Measurements from ENCODE around the gene FOLH1.
"Not testable (repeated sequence)": the region's sequence is repeated elsewhere in the genome, so short reads cannot be mapped to it uniquely, and the experiment has no call there.

The FOLH1 gene

DNA sequence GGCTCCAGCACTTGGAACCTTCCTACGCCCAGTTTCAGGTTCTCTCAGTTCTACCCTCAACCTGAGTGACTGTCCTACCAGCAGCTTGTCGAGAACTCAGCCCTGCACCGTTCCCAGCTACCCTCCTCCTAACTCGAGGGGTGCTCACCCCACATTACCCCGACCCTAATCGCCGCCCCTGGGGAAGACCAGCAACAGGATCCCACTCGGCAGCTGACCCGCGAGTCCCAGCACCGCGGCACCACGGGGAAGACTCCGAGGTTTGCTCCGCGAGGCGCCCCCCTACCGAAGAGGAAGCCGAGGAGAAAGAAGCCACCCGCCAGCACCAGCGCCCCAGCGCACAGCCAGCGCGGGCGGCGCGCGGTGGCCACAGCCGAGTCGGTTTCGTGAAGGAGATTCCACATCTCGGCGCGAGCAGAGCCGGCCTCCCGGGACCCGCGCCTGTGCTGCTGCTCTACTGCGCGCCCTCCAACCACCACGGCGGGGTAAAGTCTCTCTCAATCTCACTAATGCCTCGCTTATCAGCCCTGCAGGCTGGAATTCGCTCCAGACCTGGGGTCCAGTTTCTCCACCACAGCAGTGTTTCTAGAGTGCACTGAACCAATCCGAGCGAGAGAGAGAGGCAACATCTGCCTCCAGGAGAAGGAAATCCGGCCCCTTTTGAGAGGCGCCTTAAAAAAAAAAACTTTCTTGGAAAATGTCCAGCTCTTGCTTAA lies at the start of gene FOLH1:
Gene FOLH1 (minus strand): TSS at position 597 of the 716 bp plus-strand sequence. CDS start 193 bp downstream, at position 404.
- no peak for DNase-seq (ENCODE audit: low spot score)

DNA sequence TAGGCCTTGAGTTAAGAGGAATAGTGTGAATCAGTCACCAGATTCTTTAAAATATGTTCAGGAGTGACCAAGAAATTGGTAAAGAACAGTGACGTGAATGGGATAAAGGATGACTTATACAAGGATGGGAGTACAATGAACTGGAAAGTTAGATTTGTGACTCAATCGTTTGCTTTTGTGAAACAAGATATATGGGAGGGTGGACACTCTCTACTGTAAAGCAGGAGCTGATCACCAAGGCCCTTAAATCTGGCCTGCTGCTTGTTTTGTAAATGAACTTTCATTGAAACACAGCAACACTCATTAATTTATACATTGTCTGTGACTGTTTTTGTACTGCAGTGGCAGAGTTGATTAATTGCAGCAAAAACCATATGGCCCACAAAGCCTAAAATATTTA lies 46.7 kb upstream of the FOLH1 start:
- DNase-seq (ENCODE audit: low spot score), result not testable (repeated sequence)

DNA sequence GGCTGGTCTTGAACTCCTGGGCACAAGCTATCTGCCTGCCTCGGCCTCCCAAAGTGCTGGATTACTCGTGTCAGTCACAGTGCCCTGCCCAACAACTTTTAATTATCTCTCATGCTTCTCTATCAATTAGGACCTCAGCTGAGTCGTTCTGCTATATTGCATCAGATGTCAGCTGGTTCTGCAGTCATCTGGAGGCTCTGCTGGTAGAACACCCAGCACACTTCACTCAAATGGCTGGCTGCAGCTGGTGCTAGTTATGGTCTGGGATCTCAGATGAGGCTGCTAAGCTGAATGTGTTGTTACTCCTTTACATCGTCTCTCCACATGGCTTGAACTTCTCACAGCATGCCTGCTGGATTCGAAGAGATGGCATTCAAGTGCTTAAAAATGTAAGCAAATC lies 42.8 kb upstream of the FOLH1 start:
- not testable (repeated sequence) for DNase-seq (ENCODE audit: low spot score)

DNA sequence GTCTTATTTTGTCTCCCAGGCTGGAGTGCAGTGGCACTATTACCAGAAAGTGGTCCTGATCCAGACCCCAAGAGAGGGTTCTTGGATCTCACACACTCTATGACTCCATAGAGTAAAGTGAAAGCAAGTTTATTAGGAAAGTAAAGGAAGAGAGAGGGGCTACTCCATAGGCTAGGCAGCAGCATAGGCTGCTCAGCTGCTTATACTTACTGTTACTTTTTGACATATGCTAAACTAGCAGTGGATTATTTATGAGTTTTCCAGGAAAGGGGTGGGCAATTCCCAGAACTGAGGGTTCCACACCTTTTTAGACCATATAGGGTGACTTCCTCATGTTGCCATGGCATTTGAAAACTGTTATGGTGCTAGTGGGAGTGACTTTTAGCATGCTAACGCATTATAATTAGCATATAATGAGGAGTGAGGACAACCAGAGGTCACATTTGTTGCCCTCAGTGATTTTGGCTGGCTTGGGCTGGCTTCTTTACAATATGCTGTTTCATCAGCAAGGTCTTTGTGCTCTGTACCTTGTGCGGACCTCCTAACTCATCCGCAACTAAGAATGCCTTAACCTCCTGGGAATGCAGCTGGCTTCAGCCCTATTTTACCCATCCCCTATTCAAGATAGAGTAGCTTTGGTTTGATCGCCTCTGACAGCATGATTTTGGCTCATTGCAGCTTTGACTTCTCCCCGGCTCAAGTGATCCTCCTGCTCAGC lies 42.2 kb upstream of the FOLH1 start:
- DNase-seq (ENCODE audit: low spot score), result not testable (repeated sequence)

DNA sequence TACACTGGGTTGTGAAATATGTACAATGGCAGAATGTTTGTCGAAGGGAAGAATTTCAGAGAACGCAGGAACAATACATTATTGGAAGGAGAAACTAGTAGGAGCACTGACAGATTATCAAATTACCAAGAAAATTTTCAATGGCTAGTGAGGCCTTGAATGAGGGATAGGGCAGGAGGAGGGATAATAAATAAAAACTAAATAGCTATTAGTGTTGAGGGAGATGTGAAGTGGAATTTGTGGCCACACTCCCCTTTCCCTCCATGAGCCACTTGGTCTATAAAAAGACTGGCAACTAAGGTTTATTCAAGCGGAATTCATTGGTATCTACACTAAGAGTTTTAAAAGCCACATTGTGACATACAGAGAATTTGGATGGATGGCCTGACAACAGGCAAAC lies 41.0 kb upstream of the FOLH1 start:
- not testable (repeated sequence) for DNase-seq (ENCODE audit: low spot score)

DNA sequence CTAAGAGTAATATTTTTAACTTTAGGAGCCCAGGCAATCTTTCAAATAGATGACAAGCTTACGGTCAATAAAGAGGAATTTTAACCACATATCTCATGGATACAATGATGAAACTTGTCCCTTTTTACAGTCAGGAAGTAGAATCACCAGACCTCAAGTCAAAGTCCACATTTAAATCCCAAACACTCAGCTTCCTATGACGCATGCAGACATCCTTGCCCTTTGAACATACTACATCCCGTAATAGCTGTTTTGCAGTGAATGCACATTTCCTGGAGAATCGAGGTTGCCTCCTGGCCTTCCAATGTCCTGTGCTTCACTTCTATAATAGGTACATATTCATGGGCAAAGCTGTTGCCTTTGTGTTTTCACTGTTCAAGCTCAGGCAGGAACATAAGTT lies 25.3 kb upstream of the FOLH1 start:
- not testable (repeated sequence) for DNase-seq (ENCODE audit: low spot score)

DNA sequence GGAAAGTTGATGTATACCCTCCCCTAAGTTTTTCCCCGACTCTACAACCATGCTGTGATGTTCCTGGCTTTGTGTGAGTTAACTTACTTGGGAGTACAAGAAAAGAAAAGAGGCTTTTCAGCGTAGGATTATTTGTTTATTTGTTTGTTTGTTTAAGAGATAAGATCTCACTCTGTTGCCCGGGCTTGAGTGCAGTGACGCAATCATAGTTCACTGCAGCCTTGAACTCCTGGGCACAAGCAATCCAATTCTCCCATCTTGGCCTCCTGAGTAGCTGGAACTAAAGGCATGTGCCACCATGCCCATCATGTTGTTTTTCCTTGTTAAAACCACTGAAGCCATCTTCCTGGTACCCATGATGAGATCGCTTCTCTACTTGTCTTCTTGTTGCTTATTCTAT lies 24.6 kb upstream of the FOLH1 start:
- not testable (repeated sequence) for DNase-seq (ENCODE audit: low spot score)

DNA sequence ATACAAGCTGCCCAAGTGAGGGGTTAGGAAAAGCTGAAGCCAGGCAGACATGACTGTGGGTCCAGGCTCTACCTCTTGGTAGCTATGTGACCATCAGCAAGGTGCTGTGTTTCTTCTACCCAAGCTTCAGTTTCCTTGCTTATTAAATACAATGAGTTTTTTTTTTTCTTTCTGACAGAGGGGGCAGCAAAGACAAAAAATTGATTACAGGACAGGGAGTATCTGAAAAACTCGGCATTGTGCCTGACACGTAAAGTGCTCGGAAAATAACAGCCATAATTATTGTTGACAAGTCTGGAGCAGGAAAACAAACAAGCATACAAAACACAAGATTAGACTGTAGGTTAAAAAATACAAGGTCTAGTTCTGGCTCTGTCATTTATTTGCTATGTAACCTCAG lies 23.3 kb upstream of the FOLH1 start:
- not testable (repeated sequence) for DNase-seq (ENCODE audit: low spot score)

DNA sequence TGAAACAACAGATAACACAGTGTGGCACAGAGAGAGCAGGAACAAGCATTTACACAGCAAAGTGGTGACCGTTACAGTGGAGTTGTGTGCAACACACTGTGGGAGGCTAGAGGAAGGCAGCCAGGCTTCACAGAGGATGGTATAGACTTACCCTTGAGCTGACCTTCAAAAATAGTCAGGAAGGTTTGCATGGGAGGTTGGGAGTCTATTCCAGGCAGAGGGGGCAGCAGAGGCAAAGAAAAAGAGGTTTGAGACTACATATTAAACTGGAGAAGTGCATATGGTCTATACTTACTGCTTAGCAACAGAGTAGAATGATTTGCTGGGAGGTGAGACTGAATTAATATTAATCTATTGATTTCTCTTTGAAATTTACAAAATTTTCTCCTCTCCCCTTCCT lies 22.1 kb upstream of the FOLH1 start:
- DNase-seq (ENCODE audit: low spot score), result not testable (repeated sequence)

DNA sequence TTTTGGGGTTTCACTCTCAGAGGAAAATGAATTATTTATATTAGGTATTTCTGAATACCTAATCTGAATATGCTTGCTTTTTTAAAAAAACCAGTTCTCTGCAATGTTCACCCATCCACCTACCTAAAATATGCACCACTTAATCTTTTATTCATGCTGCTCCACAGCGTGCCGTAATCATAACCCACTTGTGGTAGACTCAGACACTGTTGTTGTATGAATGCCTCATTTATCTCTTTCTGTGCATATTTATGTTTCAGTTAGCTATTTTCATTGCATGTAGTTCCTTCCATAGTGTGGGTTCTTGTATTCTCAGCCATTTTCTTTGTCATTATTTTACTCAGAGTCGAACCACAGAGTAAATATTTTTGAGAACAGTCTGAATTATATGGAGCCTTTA lies 21.6 kb upstream of the FOLH1 start:
- DNase-seq (ENCODE audit: low spot score), result not testable (repeated sequence)

DNA sequence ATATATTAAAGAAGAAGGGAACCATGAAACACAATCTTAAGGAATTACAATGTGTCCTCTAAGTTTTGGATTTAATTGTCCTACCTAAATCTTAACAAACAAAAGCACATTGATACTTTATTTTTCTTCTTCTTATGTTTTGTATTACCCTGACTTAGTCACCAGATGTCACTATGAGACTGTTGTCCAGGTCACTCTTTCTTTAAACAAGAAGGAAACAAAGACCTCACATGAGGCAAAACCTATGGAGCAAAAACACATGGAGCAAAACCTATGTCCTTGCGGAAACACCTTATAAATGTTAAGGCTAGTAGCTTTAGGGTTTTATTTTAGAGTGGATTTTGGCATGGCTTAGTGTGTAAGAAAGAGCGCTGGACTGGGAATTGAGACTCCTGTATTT lies 20.7 kb upstream of the FOLH1 start:
- DNase-seq (ENCODE audit: low spot score), result not testable (repeated sequence)

DNA sequence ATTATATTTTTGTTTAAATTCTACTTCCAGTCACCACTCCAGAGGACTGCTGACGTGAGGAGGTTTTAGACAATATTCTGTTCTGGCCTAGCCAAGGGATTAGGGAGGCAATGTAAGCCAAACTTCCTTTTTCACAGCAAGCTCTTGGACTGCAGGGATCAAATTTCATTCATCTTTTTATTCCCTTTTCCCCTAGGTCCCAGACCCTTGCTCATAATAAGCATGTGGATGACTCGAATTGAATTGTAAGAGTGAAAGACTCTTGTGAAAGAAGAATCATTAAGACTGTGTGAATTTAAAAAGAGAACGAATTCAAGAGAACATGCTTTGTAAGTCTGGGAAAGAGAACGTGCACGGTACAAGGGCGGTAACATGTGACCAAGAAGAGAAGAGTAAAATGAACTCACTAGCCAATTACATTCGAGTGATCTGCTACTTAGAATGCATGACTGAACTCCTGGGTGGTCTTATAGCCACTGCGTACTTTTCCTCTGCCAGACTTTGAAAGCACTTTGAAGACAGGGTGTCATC lies 16.9 kb upstream of the FOLH1 start:
- DNase-seq (ENCODE audit: low spot score), result not testable (repeated sequence)

DNA sequence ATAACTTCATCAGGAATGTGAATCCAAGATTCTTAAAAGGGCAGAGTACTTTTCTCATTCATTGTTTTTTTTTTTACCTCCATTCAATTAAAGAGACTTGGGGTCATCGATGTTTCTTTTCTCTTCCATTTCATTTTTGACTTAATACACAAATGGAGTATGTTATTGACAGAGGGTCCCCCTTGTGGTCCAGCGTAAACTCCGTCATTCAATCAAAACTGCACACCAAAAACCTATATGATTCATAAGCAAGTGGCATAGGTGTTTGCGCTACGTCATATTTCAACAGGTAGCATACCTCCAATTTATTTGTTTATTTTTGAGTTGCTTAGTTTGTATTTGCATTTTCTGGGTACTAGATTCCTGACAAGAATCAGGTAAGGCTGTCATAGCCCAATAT lies 12.7 kb upstream of the FOLH1 start:
- no peak for DNase-seq (ENCODE audit: low spot score)

DNA sequence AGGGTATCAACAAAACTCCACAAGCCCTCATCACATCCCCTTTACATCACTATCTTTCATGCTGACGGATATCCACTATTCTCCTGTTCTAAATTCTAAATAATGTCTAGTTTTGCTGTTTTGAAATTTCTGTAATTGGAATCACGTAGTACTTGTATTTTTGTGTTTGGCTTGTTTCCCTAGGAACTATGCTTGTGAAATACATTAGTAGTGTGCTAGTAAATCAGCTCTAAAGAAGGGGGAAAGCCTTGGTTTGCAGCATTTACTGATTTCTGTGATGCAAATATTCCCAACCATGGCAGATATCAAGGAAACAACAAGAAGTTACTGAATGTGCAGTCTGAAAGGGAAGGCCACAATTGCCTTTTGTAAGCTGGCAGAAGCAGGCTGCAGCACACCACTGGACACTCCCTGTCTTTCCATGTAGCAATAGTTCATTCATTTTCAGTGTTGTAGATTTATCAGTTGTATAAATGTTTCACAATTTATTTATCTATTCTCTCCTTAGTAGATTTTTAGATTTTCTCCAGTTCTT lies 4.7 kb upstream of the FOLH1 start:
- DNase-seq (ENCODE audit: low spot score), result no peak

DNA sequence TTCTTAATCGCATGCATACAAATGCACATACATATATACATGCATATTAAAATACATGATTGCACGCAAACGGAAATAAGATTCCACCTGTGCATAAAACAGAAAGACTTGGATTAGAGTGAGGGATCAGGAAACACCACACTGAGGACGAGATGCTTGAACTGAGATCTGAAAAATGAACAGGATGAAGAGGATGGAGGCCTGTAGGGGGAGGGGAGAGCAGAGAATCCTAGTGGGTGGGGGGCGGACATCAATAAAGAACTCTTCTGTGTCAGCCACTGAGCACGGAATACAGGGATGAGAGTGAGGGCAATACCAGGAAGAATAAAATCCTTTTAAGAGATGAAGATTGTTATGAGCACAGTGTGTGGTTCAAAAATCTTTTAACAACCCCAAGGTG lies 1.4 kb downstream of the FOLH1 start:
- not testable (repeated sequence) for DNase-seq (ENCODE audit: low spot score)

DNA sequence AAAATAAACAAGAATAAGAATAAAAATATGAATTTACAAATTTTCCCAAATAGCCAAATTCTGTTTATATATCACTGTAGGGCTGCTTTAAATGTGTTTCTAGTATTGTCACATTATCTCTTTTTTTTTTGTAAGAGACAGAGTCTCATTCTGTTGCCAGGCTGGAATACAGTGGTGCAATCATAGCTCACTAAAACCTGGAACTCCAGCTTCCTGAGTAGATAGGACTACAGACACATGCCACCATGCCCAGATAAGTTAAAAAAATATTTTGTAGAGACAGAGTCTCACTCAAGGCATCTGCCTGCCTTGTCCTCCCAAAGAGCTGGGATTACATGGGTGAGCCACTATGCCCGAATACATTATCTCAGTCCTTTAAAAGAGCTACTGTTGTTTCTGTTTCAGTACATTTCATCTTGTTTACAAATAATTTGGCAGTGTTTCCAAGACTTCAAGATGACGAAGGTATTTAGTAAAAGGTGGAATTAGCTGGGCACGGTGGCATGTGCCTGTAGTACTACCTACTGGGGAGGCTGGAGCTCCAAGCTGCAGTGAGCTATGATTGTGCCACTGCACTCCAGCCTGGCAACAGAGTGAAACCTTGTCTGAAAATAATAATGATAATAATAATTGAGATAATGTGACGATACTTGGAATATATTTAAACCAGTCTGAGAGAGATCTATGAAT lies 6.0 kb downstream of the FOLH1 start:
- DNase-seq (ENCODE audit: low spot score), result no peak

DNA sequence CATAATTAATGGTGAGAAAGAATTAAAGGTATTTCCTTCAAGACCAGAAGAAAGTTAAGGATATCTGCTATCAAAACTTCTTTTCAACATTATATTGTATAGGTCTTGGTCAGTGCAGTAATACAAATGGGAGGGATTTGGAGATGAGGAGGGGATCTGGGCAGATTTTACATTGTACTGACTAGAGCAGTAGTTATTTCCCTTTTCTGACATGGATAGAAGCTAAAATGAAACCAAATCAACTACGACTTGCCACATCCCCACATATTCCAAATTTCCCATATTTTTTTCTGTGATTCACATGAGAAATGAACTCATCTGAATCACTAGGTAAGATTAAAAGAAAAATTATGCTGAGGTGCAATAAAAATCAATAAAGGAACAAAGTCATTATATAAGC lies 11.6 kb downstream of the FOLH1 start:
- not testable (repeated sequence) for DNase-seq (ENCODE audit: low spot score)

DNA sequence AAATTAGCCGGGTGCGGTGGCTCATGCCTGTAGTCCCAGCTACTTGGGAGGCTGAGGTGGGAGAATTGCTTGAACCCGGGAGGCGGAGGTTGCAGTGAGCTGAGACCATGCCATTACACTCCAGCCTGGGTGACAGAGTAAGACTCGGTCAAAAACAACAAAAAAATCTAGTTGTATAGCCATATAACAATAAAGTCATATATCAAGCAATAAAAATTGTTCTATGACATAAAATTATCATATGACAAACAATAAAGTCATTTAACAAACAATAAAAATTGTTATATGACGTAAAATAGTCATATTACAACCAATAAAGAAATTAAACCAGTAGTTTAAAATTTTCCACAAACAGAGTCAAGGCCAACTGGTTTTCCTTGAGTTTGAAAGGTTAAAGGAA lies 12.4 kb downstream of the FOLH1 start:
- DNase-seq (ENCODE audit: low spot score), result not testable (repeated sequence)

DNA sequence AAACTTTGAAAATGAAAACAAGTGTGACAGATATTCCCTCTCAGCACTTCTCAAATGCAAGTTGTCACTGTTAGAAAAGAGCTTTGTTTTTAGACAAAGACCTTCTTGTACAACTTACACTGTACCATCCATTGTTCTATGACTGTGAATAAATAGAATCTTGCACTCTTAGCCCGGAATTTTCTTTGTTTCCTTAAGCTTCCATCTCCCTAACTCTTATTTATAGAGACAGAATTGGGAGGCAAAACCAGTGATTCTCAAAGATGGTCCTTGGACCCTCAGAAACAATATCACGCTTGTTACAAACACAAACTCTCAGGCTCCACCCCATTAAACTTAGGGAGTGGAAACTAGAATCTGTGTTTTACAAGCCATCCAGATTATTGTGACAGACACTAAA lies 18.1 kb downstream of the FOLH1 start:
- not testable (repeated sequence) for DNase-seq (ENCODE audit: low spot score)

DNA sequence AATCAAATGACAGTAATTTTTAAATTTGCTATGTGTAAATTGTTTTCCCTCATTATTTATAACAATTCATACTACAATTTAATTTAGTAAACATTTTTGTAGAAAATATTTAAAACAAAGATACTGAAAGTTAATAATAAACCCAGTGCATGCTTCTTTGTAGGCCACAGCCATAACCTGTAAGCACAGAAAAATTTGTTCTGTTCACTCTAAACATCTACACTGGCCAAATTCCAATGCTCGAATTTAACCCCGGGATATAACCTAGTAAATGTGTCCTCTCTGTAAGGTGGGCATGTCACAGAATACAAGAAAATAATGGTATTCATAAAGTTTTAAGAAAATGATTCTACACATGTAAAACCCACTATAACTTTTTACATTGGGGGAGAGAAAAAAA lies 22.2 kb downstream of the FOLH1 start:
- DNase-seq (ENCODE audit: low spot score), result not testable (repeated sequence)

DNA sequence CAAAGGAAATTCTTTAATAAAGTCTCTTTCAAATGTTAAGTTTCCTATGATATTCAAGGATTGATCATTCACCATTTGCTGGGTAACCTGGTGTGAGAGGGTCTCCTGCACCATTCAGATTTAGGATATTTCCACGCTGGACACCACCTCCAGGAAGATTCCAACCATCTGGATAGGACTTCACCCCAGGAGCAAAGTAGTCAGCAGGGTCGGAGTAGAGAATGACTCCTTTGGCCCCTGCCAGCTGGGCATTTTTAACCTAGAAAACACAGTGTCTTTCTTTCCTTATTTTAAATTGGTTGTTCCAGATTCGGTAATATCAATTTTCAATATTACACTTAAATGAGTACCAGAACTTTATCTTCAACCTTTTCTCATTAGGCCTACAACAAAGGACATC lies 22.8 kb downstream of the FOLH1 start:
- not testable (repeated sequence) for DNase-seq (ENCODE audit: low spot score)

DNA sequence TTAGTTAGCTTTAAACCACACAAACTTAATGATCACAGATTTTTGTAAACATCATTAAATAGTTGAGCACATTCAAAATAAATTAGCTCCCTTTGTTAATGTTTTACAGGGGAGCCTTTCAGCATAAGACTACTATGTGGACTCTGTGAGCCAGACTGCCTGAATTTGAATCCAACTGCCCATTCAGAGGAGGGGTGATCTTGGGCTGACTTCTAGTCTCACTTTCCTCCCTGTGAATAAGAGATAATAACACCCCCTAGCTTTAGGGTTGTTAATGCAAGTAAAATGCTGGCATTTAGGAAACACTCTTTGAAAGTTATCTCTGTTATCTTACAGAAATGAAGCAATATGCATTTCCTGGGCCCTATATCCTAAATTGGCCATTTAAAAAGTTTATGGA lies 23.6 kb downstream of the FOLH1 start:
- not testable (repeated sequence) for DNase-seq (ENCODE audit: low spot score)

Data from AG08395 (cell line).